ENCODE results near the gene PKNOX2. TPM values are rescaled to one million over a fixed set of nuclear protein-coding genes. Genes with fewer than 3 reads are reported as not detected.

The PKNOX2 gene
- total RNA-seq, 1 donor, result under 0.01 TPM

- H3K79me2 ChIP-seq (ENCODE audit: insufficient read depth, low read length), result no peaks in the 10 kb centered on the region
- H2AFZ ChIP-seq (ENCODE audit: low read length), result no peak overlapping the region
- no peaks in the 10 kb centered on the region for H4K20me1 ChIP-seq (ENCODE audit: insufficient read depth, low read length)
- H3K36me3 ChIP-seq (ENCODE audit: insufficient read depth, low read length), result no peaks in the 10 kb centered on the region
- H3K9me3 ChIP-seq (ENCODE audit: low read depth, low read length), result no peaks in the 10 kb centered on the region
- TF ChIP-seq CTCF (IDR thresholded peaks at IDR 0.05; ENCODE audit: extremely low read depth, low read depth, low read length), result no peak
- no peak overlapping the region for H3K4me3 ChIP-seq (ENCODE audit: insufficient read depth, low read length)
- no peak overlapping the region for H3K27ac ChIP-seq (ENCODE audit: low read depth, low read length)
- no peak for DNase-seq (ENCODE audit: insufficient read length, low spot score, missing footprints)
- H3K27me3 ChIP-seq (ENCODE audit: insufficient read depth, low read length), result peaks cover 8% of the 10 kb centered on the region
- no peaks in the 10 kb centered on the region for H3K4me1 ChIP-seq (ENCODE audit: insufficient read depth, low read length)
- no peak overlapping the region for H3K4me2 ChIP-seq (ENCODE audit: insufficient read depth, low read length)
Observed at GRCh38 chr11:125180413-125181305, 16.1 kb downstream of the PKNOX2 start.

GRCh38 chr11:125182573-125182972 lies 18.0 kb downstream of the PKNOX2 start:
- no peak overlapping the region for H3K27ac ChIP-seq (ENCODE audit: low read depth, low read length)
- H3K79me2 ChIP-seq (ENCODE audit: insufficient read depth, low read length), result no peaks in the 10 kb centered on the region
- peaks cover 9% of the 10 kb centered on the region for H3K27me3 ChIP-seq (ENCODE audit: insufficient read depth, low read length)
- H4K20me1 ChIP-seq (ENCODE audit: insufficient read depth, low read length), result no peaks in the 10 kb centered on the region
- peak; percentile 27 for DNase-seq (ENCODE audit: insufficient read length, low spot score, missing footprints)
- no peaks in the 10 kb centered on the region for H3K36me3 ChIP-seq (ENCODE audit: insufficient read depth, low read length)
- H2AFZ ChIP-seq (ENCODE audit: low read length), result no peak overlapping the region
- H3K4me2 ChIP-seq (ENCODE audit: insufficient read depth, low read length), result no peak overlapping the region
- H3K4me3 ChIP-seq (ENCODE audit: insufficient read depth, low read length), result no peak overlapping the region
- no peaks in the 10 kb centered on the region for H3K9me3 ChIP-seq (ENCODE audit: low read depth, low read length)
- TF ChIP-seq CTCF (IDR thresholded peaks at IDR 0.05; ENCODE audit: extremely low read depth, low read depth, low read length), result no peak
- H3K4me1 ChIP-seq (ENCODE audit: insufficient read depth, low read length), result no peaks in the 10 kb centered on the region

- H3K9me3 ChIP-seq (ENCODE audit: low read depth, low read length), result no peaks in the 10 kb centered on the region
- H3K4me1 ChIP-seq (ENCODE audit: insufficient read depth, low read length), result no peaks in the 10 kb centered on the region
- no peaks in the 10 kb centered on the region for H3K79me2 ChIP-seq (ENCODE audit: insufficient read depth, low read length)
- no peak overlapping the region for H3K4me3 ChIP-seq (ENCODE audit: insufficient read depth, low read length)
- DNase-seq (ENCODE audit: insufficient read length, low spot score, missing footprints), result no peak
- no peak overlapping the region for H3K4me2 ChIP-seq (ENCODE audit: insufficient read depth, low read length)
- no peak for TF ChIP-seq CTCF (IDR thresholded peaks at IDR 0.05; ENCODE audit: extremely low read depth, low read depth, low read length)
- no peak overlapping the region for H3K27ac ChIP-seq (ENCODE audit: low read depth, low read length)
- no peak overlapping the region for H2AFZ ChIP-seq (ENCODE audit: low read length)
- peaks cover 9% of the 10 kb centered on the region for H3K27me3 ChIP-seq (ENCODE audit: insufficient read depth, low read length)
- no peaks in the 10 kb centered on the region for H3K36me3 ChIP-seq (ENCODE audit: insufficient read depth, low read length)
- H4K20me1 ChIP-seq (ENCODE audit: insufficient read depth, low read length), result no peaks in the 10 kb centered on the region
Observed at GRCh38 chr11:125183641-125184040, 19.1 kb downstream of the PKNOX2 start.

- Histone ChIP-seq H4K20me1 (ENCODE audit: insufficient read depth, low read length) (no peaks in the 10 kb centered on the region), H3K27ac (ENCODE audit: low read depth, low read length) (no peak overlapping the region), H3K4me3 (ENCODE audit: insufficient read depth, low read length) (no peak overlapping the region), H3K79me2 (ENCODE audit: insufficient read depth, low read length) (no peaks in the 10 kb centered on the region), H3K9me3 (ENCODE audit: low read depth, low read length) (no peaks in the 10 kb centered on the region), H3K36me3 (ENCODE audit: insufficient read depth, low read length) (no peaks in the 10 kb centered on the region), H3K27me3 (ENCODE audit: insufficient read depth, low read length) (peaks cover 9% of the 10 kb centered on the region), H3K4me1 (ENCODE audit: insufficient read depth, low read length) (no peaks in the 10 kb centered on the region), H2AFZ (ENCODE audit: low read length) (no peak overlapping the region), H3K4me2 (ENCODE audit: insufficient read depth, low read length) (no peak overlapping the region)
- DNase-seq (ENCODE audit: insufficient read length, low spot score, missing footprints), result no peak
- no peak for TF ChIP-seq CTCF (IDR thresholded peaks at IDR 0.05; ENCODE audit: extremely low read depth, low read depth, low read length)
Observed at GRCh38 chr11:125188021-125188420, 23.5 kb downstream of the PKNOX2 start.

Data from osteoblast (primary cell).